ENCODE data around the gene CST8. TPM values are rescaled to one million over a fixed set of nuclear protein-coding genes. Genes with fewer than 3 reads are reported as not detected.

The CST8 gene
- total RNA-seq, result not detected
- long read RNA-seq, result 0 reads

DNA sequence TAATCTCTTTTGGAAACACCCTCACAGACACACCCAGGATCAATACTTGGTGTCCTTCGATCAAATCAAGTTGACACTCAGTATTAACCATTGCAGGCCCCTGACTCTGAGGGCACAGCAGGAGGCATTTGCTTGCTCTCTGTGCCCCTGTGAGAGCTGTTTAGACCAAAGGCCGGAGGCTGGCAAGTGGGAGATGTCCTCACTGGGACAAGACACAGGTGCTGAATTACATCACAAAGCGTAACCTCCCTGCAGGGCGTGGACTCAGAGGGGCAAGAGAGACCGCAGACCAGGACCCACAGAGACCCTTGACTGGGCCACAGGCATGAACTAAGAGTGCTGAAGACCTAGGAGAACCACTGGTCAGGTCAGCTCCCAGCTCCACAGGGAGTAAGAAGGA, at the start of gene CST8:
TSS of gene CST8 (plus strand) at position 301 of the 400 bp plus-strand sequence. CDS start 551 bp downstream, outside the sequence.
- TF ChIP-seq CTCF (IDR thresholded peaks at IDR 0.05; ENCODE audit: borderline replicate concordance), result no peak
- no peak for DNase-seq
- intact Hi-C loops (cut with micrococcal nuclease), result no loop called here
- Histone ChIP-seq H3K4me1 (no peaks in the 10 kb centered on the region), H3K36me3 (no peaks in the 10 kb centered on the region), H3K9me3 (replicated peaks) (peaks cover 18% of the 10 kb centered on the region), H3K27ac (replicated peaks) (no peak within 1 kb of the TSS), H3K4me3 (no peak within 1 kb of the TSS), H3K27me3 (ENCODE audit: low read depth) (no peaks in the 10 kb centered on the region)

DNA sequence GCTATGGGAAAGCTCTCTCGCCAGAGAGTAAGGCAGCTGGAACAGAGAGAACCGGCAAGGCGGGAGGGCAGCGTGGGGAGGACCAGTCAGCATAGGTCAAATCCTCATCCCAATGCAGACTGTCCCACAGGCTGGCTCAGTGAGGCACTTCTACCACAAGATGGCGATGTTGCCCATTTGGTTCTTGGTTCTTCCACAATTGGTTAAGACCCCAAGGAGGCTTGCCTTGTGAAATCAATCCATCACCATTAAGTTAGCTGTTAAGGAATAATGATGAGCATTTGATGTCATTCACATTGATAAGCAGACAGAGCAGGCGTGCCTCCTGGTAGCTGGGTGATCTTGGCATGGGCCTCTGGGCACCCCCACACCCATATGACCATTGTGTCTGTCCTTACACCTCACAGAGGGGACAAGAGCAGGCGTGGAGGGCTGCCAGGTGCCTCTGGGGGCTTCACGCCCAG, 49.0 kb upstream of the CST8 start:
- no peaks in the 10 kb centered on the region for H3K4me1 ChIP-seq
- no peak overlapping the region for H3K4me3 ChIP-seq
- H3K27ac ChIP-seq (replicated peaks), result no peak overlapping the region
- TF ChIP-seq CTCF (IDR thresholded peaks at IDR 0.05; ENCODE audit: borderline replicate concordance), result peak; percentile 91
- no peaks in the 10 kb centered on the region for H3K36me3 ChIP-seq
- no peaks in the 10 kb centered on the region for H3K9me3 ChIP-seq (replicated peaks)
- peak; percentile 47 for DNase-seq
- H3K27me3 ChIP-seq (ENCODE audit: low read depth), result no peaks in the 10 kb centered on the region
- intact Hi-C loops (cut with micrococcal nuclease), result loop anchor here (10.0 kb wide), 1 partner anchor 163 kb away; the partner anchor contains the start of gene CST9

DNA sequence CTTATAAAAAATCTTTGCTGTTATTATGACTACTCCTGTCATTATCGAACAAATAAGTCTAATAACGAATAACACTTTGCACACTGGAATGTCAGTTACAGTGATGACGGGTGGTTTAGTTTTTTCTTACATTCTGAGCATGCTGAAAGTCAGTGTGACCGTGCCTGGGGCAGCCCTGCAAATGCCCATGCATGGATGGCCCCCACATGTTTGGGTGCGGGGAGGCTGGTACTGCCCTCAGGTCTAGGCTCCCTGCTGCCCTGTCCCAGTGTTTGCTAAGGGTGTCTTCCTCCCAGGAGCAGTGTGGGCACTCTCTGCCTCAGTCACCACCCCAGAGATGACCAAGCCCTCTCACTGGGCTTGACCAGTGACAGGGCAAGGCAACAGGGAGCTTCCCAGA, 48.5 kb upstream of the CST8 start:
- DNase-seq, result no peak

GRCh38 chr20:23444859-23445258, 46.1 kb upstream of the CST8 start:
- TF ChIP-seq CTCF (IDR thresholded peaks at IDR 0.05; ENCODE audit: borderline replicate concordance), result no peak
- Histone ChIP-seq H3K9me3 (replicated peaks) (no peaks in the 10 kb centered on the region), H3K27ac (replicated peaks) (no peak overlapping the region), H3K4me3 (no peak overlapping the region), H3K36me3 (no peaks in the 10 kb centered on the region), H3K27me3 (ENCODE audit: low read depth) (no peaks in the 10 kb centered on the region), H3K4me1 (no peaks in the 10 kb centered on the region)
- DNase-seq, result no peak
- intact Hi-C loops (cut with micrococcal nuclease), result loop anchor here (10.0 kb wide), 1 partner anchor 160 kb away; the partner anchor contains the start of gene CST9

More for the DNA sequence above, 48.5 kb upstream of the CST8 start:
- Histone ChIP-seq H3K9me3 (replicated peaks) (no peaks in the 10 kb centered on the region), H3K27me3 (ENCODE audit: low read depth) (no peaks in the 10 kb centered on the region), H3K36me3 (no peaks in the 10 kb centered on the region), H3K27ac (replicated peaks) (no peak overlapping the region), H3K4me1 (no peaks in the 10 kb centered on the region), H3K4me3 (no peak overlapping the region)
- intact Hi-C loops (cut with micrococcal nuclease), result loop anchor here (10.0 kb wide), 1 partner anchor 162 kb away; the partner anchor contains the start of gene CST9
- no peak for TF ChIP-seq CTCF (IDR thresholded peaks at IDR 0.05; ENCODE audit: borderline replicate concordance)

GRCh38 chr20:23445596-23446217, 45.2 kb upstream of the CST8 start:
- Histone ChIP-seq H3K4me3 (no peak overlapping the region), H3K4me1 (no peaks in the 10 kb centered on the region), H3K9me3 (replicated peaks) (no peaks in the 10 kb centered on the region), H3K27ac (replicated peaks) (no peak overlapping the region), H3K27me3 (ENCODE audit: low read depth) (no peaks in the 10 kb centered on the region), H3K36me3 (no peaks in the 10 kb centered on the region)
- DNase-seq, result no peak
- no peak for TF ChIP-seq CTCF (IDR thresholded peaks at IDR 0.05; ENCODE audit: borderline replicate concordance)
- intact Hi-C loops (cut with micrococcal nuclease), result loop anchor here (10.0 kb wide), 1 partner anchor 159 kb away; the partner anchor contains the start of gene CST9
